HepG2 (cell line): ENCODE measurements around the gene CCT8. TPM values are rescaled to one million over a fixed set of nuclear protein-coding genes. Genes with fewer than 3 reads are reported as not detected.

Experiments
- BCL6 ChIP-seq: IDR thresholded peaks from 2 replicates; pipeline ENCODE4 v1.6.1; 2016; ENCODE audit warnings: missing genetic modification reagents, missing compliant biosample characterization
- FOXJ3 ChIP-seq: sonication (generic); formaldehyde crosslinking; IDR thresholded peaks from 2 replicates; pipeline ENCODE4 v1.4.0; 2020; ENCODE audit warnings: missing genetic modification reagents, mild to moderate bottlenecking, borderline replicate concordance
- GATAD2A ChIP-seq: IDR thresholded peaks from 2 replicates; pipeline ENCODE4 v1.6.1; 2016
- GMEB1 ChIP-seq: sonication (generic); formaldehyde crosslinking; IDR thresholded peaks from 2 replicates; pipeline ENCODE4 v1.5.1; 2020; ENCODE audit warnings: missing genetic modification reagents, mild to moderate bottlenecking, borderline replicate concordance
- HIVEP1 ChIP-seq: sonication (generic); formaldehyde crosslinking; IDR thresholded peaks from 2 replicates; pipeline ENCODE4 v1.4.0; 2020; ENCODE audit warnings: mild to moderate bottlenecking, missing genetic modification reagents
- KDM6A ChIP-seq: IDR thresholded peaks from 2 replicates; pipeline ENCODE4 v1.6.1; 2016; ENCODE audit warnings: low read depth
- MAX ChIP-seq: IDR thresholded peaks from 2 replicates; pipeline ENCODE4 v1.6.1; 2012; ENCODE audit warnings: inconsistent platforms
- NAIF1 ChIP-seq: sonication (generic); formaldehyde crosslinking; IDR thresholded peaks from 2 replicates; pipeline ENCODE4 v1.5.0; 2020; ENCODE audit warnings: mild to moderate bottlenecking, missing genetic modification reagents, borderline replicate concordance
- NFE2L1 ChIP-seq: sonication (generic); formaldehyde crosslinking; IDR thresholded peaks from 2 replicates; pipeline ENCODE4 v1.4.0; 2020; ENCODE audit warnings: missing genetic modification reagents, mild to moderate bottlenecking, borderline replicate concordance
- RBM39 ChIP-seq: fragments of 200-400 bp; formaldehyde crosslinking; IDR thresholded peaks from one replicate; pipeline ENCODE4 v1.6.1; 2018; ENCODE audit warnings: antibody characterized with exemption, mild to moderate bottlenecking, low read depth, low read length; ENCODE audit not compliant: poor library complexity, severe bottlenecking
- SAP130 ChIP-seq: IDR thresholded peaks from 2 replicates; pipeline ENCODE4 v1.6.1; 2016; ENCODE audit warnings: low read depth
- SOX5 ChIP-seq: IDR thresholded peaks from 2 replicates; pipeline ENCODE4 v1.6.1; 2016; ENCODE audit warnings: borderline replicate concordance
- TBL1XR1 ChIP-seq: fragments of 150-350 bp; IDR thresholded peaks from 2 replicates; pipeline ENCODE4 v1.6.1; 2014; ENCODE audit warnings: borderline replicate concordance, low read length; ENCODE audit not compliant: partially characterized antibody
- U2AF2 ChIP-seq: fragments of 200-400 bp; formaldehyde crosslinking; IDR thresholded peaks from 2 replicates; pipeline ENCODE4 v1.6.1; 2017; ENCODE audit warnings: low read depth, mild to moderate bottlenecking, low read length
- ZFP90 ChIP-seq: sonication (generic); formaldehyde crosslinking; IDR thresholded peaks from 2 replicates; pipeline ENCODE4 v1.8.0; 2022; ENCODE audit warnings: missing genetic modification reagents, mild to moderate bottlenecking, inconsistent platforms, borderline replicate concordance
- ZNF20 ChIP-seq: sonication (generic); formaldehyde crosslinking; IDR thresholded peaks from 2 replicates; pipeline ENCODE4 v1.4.0; 2020; ENCODE audit warnings: mild to moderate bottlenecking, moderate library complexity, missing genetic modification reagents
- ZNF232 ChIP-seq: sonication (generic); formaldehyde crosslinking; IDR thresholded peaks from 2 replicates; pipeline ENCODE4 v1.4.0; 2020; ENCODE audit warnings: missing genetic modification reagents, borderline replicate concordance
- ZNF484 ChIP-seq: sonication (generic); formaldehyde crosslinking; IDR thresholded peaks from 2 replicates; pipeline ENCODE4 v1.5.1; 2020; ENCODE audit warnings: mild to moderate bottlenecking, low read depth, missing genetic modification reagents, borderline replicate concordance
- ZNF780A ChIP-seq: sonication (generic); formaldehyde crosslinking; IDR thresholded peaks from 2 replicates; pipeline ENCODE4 v1.8.0; 2022; ENCODE audit warnings: mild to moderate bottlenecking, missing genetic modification reagents, moderate library complexity
- ZNF790 ChIP-seq: sonication (generic); formaldehyde crosslinking; IDR thresholded peaks from 2 replicates; pipeline ENCODE4 v1.8.0; 2022; ENCODE audit warnings: missing genetic modification reagents, mild to moderate bottlenecking, borderline replicate concordance
- ZSCAN9 ChIP-seq: IDR thresholded peaks from 2 replicates; pipeline ENCODE4 v1.6.1; 2016; ENCODE audit warnings: borderline replicate concordance
- polyA plus RNA-seq, 8 experiments: library from polyadenylated mRNA; depleted of rRNA in 3 of 8; stranded (reverse) in 7 of 8; unstranded in 1 of 8; fragments of >200 nt; fragmentation: Illumina TruSeq in 4 of 8; extraction: Trizol in 4 of 8; gene quantifications; 2 replicates each; pipeline versions ENCODE4 v1.2.1 to v1.2.3, GENCODE V29; 2011 to 2016; ENCODE audit warnings: low read depth in 4 of 8, missing spikeins in 1 of 8, mixed read lengths in 1 of 8; ENCODE audit not compliant: insufficient read depth in 1 of 8
- total RNA-seq, 5 experiments: library from RNA; depleted of rRNA; stranded (reverse); fragments of >200 nt; fragmentation: Illumina TruSeq; extraction: Trizol; gene quantifications; 2 replicates each; pipeline ENCODE4 v1.2.3, GENCODE V29; 2016; ENCODE audit warnings: low read depth in 1 of 5
- TF ChIP-seq, protein P1 (sequence below): IDR thresholded peaks from 2 replicates; pipeline ENCODE4 v1.6.1; 2016
- TF ChIP-seq, protein P2 (sequence below): sonication (generic); formaldehyde crosslinking; IDR thresholded peaks from 2 replicates; pipeline ENCODE4 v1.5.0; 2020; ENCODE audit warnings: mild to moderate bottlenecking, missing genetic modification reagents
- TF ChIP-seq, protein P3 (sequence below): sonication (generic); formaldehyde crosslinking; IDR thresholded peaks from 2 replicates; pipeline ENCODE4 v1.9.0; 2021; ENCODE audit warnings: missing genetic modification reagents, borderline replicate concordance

The CCT8 gene
- total and polyA plus RNA-seq, 2 of the 13 experiments (the other 11 are each of a cell fraction or from before 2014, with no cell fraction given): 127 to 325 TPM

GRCh38 chr21:29073222-29074006 is at the start of gene CCT8 (continued):
- TF ChIP-seq FOXJ3 (CRISPR knock-in tag) (no peak), GMEB1 (CRISPR knock-in tag) (peak; percentile 98), TBL1XR1 (peak; percentile 28), GATAD2A (CRISPR knock-in tag) (no peak; the same call in 1 of the 2 replicates), MAX (peak; percentile 88), ZNF232 (CRISPR knock-in tag) (peak; percentile 97; the same call in 1 of the 2 replicates), ZNF780A (CRISPR knock-in tag) (no peak), BCL6 (CRISPR knock-in tag) (peak; percentile 64; the same call in 1 of the 2 replicates), ZNF790 (CRISPR knock-in tag) (peak; percentile 50; the same call in 1 of the 2 replicates), U2AF2 (no peak), SAP130 (CRISPR knock-in tag) (peak; percentile 94), NAIF1 (peak; percentile 9; the same call in 1 of the 2 replicates), ZNF484 (CRISPR knock-in tag) (0 out of 2 replicates have a peak, but pooled peaks have one; percentile 68), NFE2L1 (CRISPR knock-in tag) (no peak), HIVEP1 (CRISPR knock-in tag) (peak; percentile 79), ZFP90 (CRISPR knock-in tag) (peak; percentile 93; the same call in 1 of the 2 replicates), SOX5 (CRISPR knock-in tag) (peak; percentile 67), RBM39 (peak; percentile 68), KDM6A (CRISPR knock-in tag) (no peak), ZNF20 (CRISPR knock-in tag) (peak; percentile 59; the same call in 1 of the 2 replicates), ZSCAN9 (CRISPR knock-in tag) (peak; percentile 27; the same call in 1 of the 2 replicates)
- TF ChIP-seq, protein P1, sequence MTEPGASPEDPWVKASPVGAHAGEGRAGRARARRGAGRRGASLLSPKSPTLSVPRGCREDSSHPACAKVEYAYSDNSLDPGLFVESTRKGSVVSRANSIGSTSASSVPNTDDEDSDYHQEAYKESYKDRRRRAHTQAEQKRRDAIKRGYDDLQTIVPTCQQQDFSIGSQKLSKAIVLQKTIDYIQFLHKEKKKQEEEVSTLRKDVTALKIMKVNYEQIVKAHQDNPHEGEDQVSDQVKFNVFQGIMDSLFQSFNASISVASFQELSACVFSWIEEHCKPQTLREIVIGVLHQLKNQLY (CRISPR knock-in tag): peak; percentile 35; the same call in 1 of the 2 replicates
- TF ChIP-seq, protein P2, sequence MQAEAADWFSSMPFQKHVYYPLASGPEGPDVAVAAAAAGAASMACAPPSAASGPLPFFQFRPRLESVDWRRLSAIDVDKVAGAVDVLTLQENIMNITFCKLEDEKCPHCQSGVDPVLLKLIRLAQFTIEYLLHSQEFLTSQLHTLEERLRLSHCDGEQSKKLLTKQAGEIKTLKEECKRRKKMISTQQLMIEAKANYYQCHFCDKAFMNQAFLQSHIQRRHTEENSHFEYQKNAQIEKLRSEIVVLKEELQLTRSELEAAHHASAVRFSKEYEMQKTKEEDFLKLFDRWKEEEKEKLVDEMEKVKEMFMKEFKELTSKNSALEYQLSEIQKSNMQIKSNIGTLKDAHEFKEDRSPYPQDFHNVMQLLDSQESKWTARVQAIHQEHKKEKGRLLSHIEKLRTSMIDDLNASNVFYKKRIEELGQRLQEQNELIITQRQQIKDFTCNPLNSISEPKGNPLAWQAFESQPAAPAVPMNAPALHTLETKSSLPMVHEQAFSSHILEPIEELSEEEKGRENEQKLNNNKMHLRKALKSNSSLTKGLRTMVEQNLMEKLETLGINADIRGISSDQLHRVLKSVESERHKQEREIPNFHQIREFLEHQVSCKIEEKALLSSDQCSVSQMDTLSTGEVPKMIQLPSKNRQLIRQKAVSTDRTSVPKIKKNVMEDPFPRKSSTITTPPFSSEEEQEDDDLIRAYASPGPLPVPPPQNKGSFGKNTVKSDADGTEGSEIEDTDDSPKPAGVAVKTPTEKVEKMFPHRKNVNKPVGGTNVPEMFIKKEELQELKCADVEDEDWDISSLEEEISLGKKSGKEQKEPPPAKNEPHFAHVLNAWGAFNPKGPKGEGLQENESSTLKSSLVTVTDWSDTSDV (CRISPR knock-in tag): no peak
- TF ChIP-seq, protein P3, sequence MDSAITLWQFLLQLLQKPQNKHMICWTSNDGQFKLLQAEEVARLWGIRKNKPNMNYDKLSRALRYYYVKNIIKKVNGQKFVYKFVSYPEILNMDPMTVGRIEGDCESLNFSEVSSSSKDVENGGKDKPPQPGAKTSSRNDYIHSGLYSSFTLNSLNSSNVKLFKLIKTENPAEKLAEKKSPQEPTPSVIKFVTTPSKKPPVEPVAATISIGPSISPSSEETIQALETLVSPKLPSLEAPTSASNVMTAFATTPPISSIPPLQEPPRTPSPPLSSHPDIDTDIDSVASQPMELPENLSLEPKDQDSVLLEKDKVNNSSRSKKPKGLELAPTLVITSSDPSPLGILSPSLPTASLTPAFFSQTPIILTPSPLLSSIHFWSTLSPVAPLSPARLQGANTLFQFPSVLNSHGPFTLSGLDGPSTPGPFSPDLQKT: no peak
